ENCODE data around the gene CDC37L1. TPM values are rescaled to one million over a fixed set of nuclear protein-coding genes. Genes with fewer than 3 reads are reported as not detected.

CDC37L1 gene
- total and polyA plus RNA-seq, 2 of the 8 experiments (the other 6 are each of a cell fraction or from before 2014, with no cell fraction given) = 4.6 to 23.8 TPM

GRCh38 chr9:4727593-4727992 is 48.2 kb downstream of the CDC37L1 start:
- H4K91ac ChIP-seq (replicated peaks; ENCODE audit: insufficient read length, low read length) = no peak overlapping the region
- H3K27ac ChIP-seq (ENCODE audit: low read depth, low read length) = no peak overlapping the region
- no peak overlapping the region for H3K9ac ChIP-seq (replicated peaks in 1 of 4; ENCODE audit: extremely low read depth in 1 of 4, low read depth in 3 of 4, low read length in 3 of 4)
- no peak overlapping the region for H3K18ac ChIP-seq (ENCODE audit: extremely low read depth, low read length)
- H4K20me1 ChIP-seq (replicated peaks in 1 of 2; ENCODE audit: control insufficient read depth in 1 of 2, insufficient read depth in 2 of 2, low read length in 2 of 2) = no peaks in the 10 kb centered on the region
- no peak overlapping the region for H2BK12ac ChIP-seq (ENCODE audit: low read depth, low read length)
- H3K14ac ChIP-seq (ENCODE audit: insufficient read length) = no peak overlapping the region
- 95% methylated on average over 1 of the region's 1 CpG; no CpG with 5 or more reads in 1 of the 2 experiments for WGBS, 2 experiments (ENCODE audit: extremely low coverage in 1 of 2, insufficient coverage in 1 of 2, insufficient read length in 1 of 2, insufficient replicate concordance in 2 of 2, low coverage in 1 of 2, low lambda C conversion rate in 2 of 2, missing lambda C conversion rate in 1 of 2)
- no peak overlapping the region for H4K5ac ChIP-seq (ENCODE audit: insufficient read length, low read depth, low read length)
- H2BK5ac ChIP-seq (ENCODE audit: low read depth, low read length) = no peak overlapping the region
- ChIA-PET POLR2A (ENCODE audit: partially characterized antibody) (interaction anchor here (1.4 kb wide), 1 partner anchor 12 kb away, joined by 3 read pairs; no protein-coding TSS in a partner anchor), CTCF (ENCODE audit: partially characterized antibody) (interaction anchor here (1.0 to 1.4 kb wide), 2 partner anchors 11 to 13 kb away, joined by 4 read pairs; no protein-coding TSS in a partner anchor)
- no peak for FAIRE-seq
- no peaks in the 10 kb centered on the region for H3K36me3 ChIP-seq (ENCODE audit: control insufficient read depth in 2 of 4, insufficient read depth in 4 of 4, low read length in 3 of 4)
- H3K79me2 ChIP-seq (ENCODE audit: control insufficient read depth in 1 of 2, insufficient read depth in 2 of 2, low read length in 2 of 2) = peaks cover 0 to 14% of the 10 kb centered on the region in 2 experiments; a peak in 3 of 4 replicates
- no peak overlapping the region for H3K4ac ChIP-seq (replicated peaks; ENCODE audit: insufficient read length, low read depth, low read length)
- H2BK120ac ChIP-seq (replicated peaks; ENCODE audit: low read depth, low read length) = no peak overlapping the region
- no peak overlapping the region for H3K56ac ChIP-seq (replicated peaks; ENCODE audit: insufficient read length, low read depth, low read length)
- H3K4me2 ChIP-seq (ENCODE audit: insufficient read depth in 1 of 2, low read depth in 2 of 2, low read length in 2 of 2) = no peak overlapping the region
- no peak overlapping the region for H3K23ac ChIP-seq (ENCODE audit: insufficient read length)
- no peak overlapping the region for H2BK15ac ChIP-seq (ENCODE audit: low read length)
- no peaks in the 10 kb centered on the region for H3K23me2 ChIP-seq (ENCODE audit: low read depth, low read length)
- no peak overlapping the region for H2AK5ac ChIP-seq (ENCODE audit: low read depth, low read length)
- H4K8ac ChIP-seq (ENCODE audit: extremely low read depth, insufficient read depth, low read length) = no peak overlapping the region
- no peak for DNase-seq (ENCODE audit: low read depth in 1 of 2, low spot score in 2 of 2)
- no peaks in the 10 kb centered on the region for H3K4me1 ChIP-seq (replicated peaks in 1 of 4; ENCODE audit: control insufficient read depth in 3 of 4, insufficient read depth in 4 of 4, low read length in 3 of 4)
- no peak overlapping the region for H3K4me3 ChIP-seq (ENCODE audit: extremely low read depth in 1 of 4, insufficient read depth in 2 of 4, low read depth in 3 of 4, low read length in 4 of 4)
- H3K27me3 ChIP-seq (replicated peaks in 1 of 4; ENCODE audit: control insufficient read depth in 3 of 4, extremely low read depth in 1 of 4, insufficient read depth in 3 of 4, low read length in 3 of 4) = no peaks in the 10 kb centered on the region
- no peak overlapping the region for H2AFZ ChIP-seq (ENCODE audit: low read length)
- H3K79me1 ChIP-seq (ENCODE audit: low read depth, low read length) = no peaks in the 10 kb centered on the region; the same call in 1 of the 2 replicates
- H2BK20ac ChIP-seq (ENCODE audit: low read length) = no peak overlapping the region
- H3K9me3 ChIP-seq (ENCODE audit: insufficient read depth in 2 of 2, low read depth in 1 of 2, low read length in 1 of 2) = no peaks in the 10 kb centered on the region
- TF ChIP-seq SP1 (IDR thresholded peaks at IDR 0.05; ENCODE audit: low read depth, low read length) (no peak), JUN (IDR thresholded peaks at IDR 0.05; ENCODE audit: low read depth, low read length) (no peak), CTBP2 (IDR thresholded peaks at IDR 0.05; ENCODE audit: borderline replicate concordance, insufficient read depth, insufficient read length, low read length) (no peak), YY1 (IDR thresholded peaks at IDR 0.05; ENCODE audit: low read depth, low read length) (no peak), SUZ12 (IDR thresholded peaks at IDR 0.05; ENCODE audit: low read length) (no peak), JUND (IDR thresholded peaks at IDR 0.05; ENCODE audit: low read length) (no peak)
